NK-92 (cell line): Measurements from ENCODE around the gene GFAP.

Experiments
- DNase-seq: peaks from one replicate; lab custom pipeline; 2025; ENCODE audit not compliant: unreplicated experiment; lab: John Stamatoyannopoulos, UW

The GFAP gene

DNA sequence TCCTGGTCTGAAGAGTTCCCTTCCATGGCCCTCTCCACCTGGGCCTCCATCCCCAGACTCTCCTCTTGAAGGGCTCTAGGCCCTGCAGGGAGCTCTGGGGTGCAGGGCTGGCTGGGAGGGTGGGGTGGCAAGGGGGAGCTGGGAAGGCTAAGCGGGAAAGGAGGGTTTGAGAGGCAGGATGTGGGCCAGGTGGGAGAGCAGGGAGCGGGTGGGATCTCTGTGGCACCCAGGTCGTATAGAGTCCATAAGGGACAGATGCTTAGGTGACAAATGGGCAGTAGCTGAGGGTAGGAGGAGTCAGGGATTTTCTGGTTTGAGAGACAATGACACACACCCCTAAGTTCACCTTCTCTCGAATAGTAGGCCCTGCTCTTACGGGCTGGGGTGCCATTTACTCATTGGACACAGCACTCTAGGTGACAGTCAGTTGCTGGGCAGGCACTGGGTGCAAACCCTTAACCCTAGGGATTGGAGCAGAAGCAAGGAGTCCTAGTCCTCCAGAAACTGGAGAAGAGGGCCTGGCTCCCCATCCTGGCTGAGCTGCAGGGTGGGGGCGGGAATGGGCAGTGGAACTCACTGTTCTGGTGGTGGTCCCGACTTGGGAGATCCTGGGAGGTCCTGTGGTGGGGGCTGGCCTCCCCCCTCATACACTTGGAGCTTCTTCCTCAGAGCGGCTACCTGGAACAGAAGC lies 16.9 kb upstream of the GFAP start:
- DNase-seq = no peak

DNA sequence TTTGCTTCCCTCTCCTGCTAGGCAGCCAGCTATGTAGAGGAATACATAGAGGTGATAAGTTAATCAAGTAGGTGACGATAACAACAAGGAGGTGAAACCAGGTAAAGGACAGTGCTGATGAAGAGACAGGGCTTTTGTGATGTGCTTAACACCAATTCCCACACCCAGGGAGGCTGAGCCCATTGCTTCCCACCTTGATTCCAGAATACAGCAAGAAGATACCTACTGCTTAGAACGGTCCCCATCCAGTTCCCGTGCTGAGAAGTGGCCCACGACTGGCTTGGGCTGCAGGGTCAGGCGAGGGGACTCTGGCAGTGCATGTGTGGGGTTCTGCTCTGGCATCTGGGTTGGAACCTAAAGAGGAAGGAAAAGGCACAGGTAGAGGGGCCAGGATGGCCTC lies 16.1 kb upstream of the GFAP start:
- DNase-seq = no peak

DNA sequence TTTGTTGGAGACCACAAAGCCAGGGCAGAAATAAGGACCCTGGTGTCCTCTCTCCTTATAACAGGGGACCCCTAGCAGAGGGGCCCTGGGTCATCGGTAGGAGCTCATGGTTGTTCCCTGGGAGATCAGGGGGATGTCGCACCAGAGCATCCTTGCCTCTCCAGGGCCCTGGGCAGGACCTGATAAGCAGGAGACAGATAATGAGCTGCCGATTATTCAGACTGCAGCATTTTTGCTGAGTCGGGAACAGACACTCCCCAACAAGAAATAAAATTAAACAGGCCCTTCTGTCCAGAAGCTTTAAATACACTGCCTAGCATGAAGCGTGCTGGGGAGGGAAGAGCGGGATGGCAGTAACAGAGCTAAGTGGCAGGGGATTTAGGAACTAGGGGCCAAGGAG lies 15.4 kb upstream of the GFAP start:
- no peak for DNase-seq

DNA sequence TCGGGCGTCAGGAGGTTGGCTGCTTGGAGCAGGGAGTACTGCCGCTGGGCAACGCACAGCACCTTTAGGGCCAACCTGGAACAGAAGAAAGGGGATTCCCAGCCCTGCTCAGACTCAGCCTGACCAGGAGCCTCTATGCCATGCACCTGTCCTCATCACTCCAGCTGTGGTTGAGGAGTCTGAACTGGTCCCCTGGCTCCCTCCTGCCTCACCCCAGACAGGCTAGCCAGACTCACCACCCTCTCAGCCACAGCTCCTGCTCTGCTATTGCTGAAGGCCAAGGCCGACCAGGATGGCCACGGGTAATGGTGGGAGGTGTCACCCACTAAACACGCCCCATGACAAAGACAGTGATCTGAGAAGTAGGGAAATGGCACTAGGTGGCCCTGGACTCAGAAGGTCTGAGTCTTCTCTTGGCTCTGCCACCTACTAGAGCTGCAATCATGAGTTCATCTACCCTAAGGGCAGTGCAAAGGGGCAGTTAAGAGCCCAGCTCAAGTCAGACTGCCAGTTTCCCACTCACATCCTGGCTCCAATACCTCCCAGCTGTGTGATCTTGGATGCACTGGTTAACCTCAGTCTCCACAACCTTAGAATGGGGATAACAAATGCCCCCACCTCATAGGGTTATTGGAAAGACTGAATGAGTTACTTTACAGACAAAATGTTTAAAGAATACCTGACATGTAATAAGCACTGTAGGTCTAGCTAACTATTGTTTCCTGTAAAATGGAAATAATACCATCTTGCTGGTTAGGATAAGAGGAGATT lies 13.8 kb upstream of the GFAP start:
- DNase-seq = no peak

DNA sequence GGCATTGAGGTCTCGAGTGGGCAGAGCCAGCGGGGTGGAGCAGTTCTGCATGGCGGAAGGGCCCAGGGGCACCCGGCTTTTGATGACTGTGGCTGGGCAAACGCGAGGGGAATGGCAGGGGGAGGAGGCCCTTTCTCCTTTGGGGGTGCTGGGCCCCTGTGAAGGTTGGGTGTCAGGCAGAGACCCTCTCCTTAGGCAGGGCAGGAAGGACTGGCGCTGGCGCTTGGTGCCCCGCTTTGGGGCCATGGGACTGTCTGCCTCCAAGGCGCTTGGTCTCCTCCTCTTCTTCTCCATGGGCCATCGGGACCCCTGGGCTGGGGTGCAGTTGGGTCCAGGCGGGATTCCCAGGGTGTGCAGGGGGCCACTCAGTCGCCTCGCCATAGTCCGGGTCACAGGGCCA lies 12.8 kb upstream of the GFAP start:
- no peak for DNase-seq

DNA sequence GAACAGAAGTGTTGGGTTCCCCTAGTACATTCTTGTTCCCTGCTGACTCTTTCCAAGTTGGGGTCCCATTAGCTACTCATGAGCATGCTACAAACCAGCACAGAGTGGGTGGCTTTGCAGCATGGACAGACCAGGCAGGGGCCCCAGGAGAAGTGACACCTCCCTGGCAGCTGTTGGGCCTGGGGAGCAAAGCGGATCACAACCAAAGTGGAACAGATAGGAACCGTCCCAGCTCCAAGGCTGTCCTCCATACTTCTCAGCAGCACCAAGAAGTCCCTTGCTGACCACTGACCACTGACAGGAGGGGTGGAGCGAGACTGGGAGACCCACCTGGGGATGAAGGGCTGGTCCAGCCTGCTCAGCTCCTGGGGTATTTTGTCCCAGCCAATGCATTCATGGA lies 12.4 kb upstream of the GFAP start:
- no peak for DNase-seq

DNA sequence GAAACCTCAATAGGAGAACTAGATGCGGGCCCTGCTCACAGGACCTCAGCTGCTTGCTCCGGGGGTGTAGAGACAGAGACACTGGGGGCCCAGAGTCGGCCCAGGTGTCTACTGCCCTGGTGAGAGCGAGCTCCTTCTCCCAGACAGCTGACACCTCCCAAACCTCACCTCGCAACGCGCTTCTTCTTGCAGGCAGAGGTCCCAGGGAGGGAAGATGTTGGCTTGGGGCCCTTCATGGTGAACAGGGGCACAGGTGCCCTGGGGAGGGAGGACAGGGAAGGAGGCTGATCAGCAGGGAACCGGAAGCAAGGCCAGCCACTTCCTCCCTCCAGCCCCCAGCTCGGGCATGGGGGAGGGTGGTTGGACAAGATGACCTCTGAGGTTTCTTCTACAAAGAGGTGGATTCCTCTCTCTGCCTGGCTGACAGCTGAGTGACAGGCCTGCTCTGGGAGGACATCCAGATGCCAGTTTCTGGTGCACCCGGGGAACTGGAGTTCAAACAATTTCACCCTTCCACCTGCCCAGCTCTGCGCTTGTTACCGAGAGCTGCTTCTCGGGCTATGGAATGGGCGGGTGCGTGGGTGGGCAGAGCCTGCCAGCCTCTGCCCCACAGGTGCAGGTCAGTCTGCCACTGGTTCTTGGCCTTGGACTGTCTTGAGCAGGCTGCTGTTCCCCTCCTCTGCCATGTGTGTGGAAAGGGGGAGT lies 11.7 kb upstream of the GFAP start:
- DNase-seq = no peak

DNA sequence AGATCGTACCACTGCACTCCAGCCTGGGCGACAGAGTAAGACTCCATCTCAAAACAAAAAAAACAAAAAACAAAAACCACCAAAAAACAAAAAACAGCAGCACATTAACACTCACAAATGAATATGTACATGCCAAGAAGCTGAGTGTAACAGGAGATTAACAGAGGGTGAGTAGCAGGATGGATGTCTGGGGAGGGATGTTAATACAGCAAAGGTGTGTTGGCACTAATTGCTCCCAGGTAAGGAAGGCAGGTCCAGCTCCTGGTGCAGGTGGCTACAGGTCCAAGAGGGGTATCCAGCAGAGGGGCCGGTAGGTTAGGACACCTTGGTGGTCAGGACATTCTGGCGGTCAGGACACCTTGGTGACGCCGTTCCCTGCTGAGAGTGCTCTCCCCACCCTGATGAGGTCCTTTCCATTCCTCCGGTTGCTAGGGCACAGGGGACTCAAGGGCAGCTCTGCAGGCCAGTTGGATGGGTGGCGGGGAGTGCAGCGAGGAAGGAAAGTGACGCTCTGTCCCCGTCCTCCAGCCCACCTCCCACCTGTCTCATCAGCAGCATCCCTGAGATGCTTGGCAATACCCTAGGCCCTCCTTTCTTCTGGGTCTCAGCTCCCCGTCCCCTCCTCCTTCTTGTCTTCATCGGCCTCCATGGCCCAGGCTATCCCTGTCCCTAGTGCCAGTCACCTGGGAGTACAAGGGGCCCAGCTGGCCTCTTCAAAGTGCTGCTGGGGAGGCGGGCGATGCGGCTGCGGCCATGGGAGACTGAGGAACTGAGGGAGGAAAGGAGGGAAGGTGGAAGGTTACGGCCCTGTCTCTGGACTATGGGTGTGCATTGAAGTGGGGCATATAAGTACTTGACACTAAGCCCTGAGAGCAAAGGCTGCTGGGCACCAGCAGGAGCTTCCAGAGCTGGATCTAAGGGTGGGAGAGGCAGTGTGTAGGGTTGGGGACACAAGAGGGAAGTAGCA lies 10.7 kb upstream of the GFAP start:
- DNase-seq = no peak

DNA sequence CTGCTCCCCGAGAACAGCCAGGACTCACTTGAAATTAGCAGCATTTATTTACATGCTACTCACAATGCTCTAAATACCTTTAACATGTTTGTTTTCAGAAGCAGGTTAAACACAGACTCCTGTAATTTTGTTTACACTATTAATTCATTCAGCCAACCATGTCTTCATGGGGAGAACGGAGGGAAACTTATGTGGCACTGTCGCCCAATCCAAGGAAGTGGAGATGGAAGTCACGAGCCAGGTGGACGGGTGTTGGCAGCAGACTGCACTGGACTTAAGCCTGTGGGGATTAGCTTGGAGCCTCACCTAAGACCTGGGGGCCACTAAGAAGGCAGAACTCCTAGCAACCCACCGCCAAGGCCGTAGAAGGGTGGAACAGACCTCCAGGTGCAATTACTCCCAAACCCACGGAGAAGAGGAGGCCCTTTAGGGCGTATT lies 8.8 kb upstream of the GFAP start:
- DNase-seq = no peak

DNA sequence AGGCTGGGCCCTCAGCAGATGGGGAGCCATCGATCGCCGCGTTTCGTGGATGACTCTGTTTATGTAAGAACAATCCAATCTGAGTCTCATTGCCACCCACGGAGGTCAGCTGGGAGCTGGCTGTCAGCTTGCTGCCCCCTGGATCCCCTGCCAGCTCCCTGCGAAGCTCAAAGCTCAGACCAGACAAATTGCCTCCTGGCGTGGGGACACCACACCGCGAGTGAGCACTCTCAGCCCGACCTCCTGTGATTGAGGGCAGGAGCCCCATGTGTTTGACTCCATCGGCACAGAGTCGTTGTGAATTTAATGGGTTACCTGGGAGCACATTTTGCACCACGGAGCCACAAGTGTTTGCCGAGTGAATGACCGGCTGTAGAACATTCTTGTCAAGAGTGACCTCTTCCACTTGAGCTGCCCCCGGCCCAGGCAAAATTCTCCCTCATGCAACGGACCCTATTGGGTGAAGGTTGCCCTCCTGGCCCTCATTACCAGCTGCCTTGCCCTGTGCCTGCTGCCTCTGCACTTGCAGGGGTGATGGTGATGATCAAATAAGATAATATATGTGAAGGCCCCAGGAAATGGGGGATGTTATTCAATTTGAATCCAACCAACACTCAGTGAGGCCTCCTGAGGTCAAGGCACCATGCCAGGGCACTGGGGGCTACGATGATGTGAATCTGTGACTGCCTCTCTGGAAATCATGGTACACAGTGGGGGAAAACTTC lies 7.6 kb upstream of the GFAP start:
- DNase-seq = no peak

DNA sequence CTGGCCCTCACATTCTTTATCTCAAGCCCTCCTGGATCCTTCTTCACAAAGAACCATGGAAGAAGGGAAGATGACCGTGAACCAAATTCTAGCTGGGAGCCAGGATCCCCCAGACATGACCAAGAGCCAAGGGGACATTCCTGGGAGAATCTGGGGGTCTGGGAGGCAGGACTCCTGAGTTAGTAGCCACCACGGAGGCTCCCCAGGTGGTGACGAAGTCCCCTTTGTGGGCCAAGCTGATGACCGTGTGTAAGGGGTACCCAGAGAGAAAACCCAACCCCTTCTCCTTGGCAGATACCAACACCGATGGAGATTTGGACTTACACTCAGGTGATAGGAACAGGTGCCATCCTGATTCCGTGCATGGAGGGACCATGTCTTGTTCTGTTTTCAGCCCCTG lies 6.8 kb upstream of the GFAP start:
- no peak for DNase-seq

DNA sequence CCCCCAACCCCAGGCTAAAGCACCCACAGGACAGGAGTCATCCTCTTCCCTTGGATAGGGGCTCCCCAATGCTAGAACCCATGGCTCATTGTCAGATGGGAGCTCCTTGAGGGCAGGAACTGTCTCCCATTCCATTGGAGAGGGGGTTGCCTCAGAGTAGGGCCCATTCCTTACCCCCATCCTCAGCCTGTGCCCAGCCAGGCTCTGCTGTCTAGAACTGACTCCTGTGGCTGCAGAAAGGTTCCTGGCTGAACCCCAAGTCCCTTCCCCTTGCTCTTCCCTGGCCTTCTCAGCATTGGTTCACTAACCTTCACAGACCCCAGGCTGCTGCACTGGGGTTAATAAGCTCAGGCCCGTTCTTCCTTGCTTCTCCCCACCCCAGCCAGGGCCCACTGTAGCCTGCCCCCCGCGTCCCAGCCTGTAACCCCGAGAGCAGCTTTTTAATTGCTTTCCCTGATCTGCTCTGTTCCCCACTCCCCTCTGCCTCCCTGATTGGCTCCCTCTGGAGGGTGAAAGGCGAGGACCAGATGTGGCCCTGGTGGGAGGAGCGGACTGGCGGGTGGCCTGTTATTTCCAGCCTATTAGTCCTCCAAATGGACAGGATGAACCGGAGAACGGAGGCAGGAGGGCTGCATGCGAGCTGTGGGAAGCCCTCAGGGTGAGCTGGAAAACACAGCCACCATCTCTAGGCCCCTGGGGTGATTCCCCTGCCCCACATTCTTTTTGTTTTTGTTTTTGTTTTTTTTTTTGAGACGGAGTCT lies 6.0 kb upstream of the GFAP start:
- no peak for DNase-seq

DNA sequence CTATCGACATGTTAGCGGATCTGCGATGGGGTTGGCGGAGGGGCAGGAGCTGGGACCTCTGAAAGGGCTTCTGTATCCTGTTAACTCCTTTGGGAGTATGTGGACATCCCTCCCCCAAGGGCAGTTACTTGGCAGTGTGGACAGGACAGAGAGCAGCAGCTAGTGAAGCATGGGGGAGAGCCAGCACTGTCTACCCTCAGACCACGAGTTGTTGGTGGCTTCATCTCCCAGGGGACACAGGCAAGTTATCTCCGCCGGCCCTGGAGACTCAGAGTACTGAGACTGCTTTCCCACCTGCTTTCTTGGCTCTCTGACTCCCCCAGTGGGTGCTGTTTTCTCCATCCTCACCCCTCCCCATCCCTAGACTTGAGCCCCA lies 5.3 kb upstream of the GFAP start:
- no peak for DNase-seq

DNA sequence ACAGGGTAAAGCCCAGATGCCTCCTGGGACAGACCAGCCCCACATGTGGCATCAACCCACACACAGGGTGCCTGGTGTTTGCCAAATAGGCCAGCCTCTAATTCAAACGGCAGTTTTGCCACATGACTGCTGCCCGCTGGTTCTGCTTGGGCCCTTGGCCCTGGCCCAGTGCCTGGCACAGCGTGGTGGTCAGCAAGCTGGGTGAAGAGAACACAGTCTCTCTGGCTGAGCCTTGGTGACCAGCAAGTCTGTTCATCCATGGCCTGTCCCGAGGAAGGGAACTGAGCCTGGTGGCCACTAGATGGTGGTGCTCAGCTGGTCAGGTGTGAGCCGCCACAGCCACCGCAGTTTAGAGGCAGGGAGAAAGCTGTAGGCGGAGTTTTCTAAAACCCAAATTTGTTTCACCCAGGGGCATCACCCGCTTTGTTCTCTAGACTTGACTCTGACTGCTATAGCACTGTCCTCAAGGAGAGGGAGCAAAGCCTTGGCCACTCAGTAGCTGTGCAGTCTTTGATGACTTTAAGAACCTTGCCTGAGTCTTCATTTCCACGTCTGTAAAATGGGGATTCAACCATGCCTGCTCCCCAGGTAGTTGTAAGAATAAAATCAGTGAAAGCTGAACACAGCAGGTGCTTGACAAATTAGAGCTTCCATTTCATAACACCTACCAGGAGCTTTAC lies 4.7 kb upstream of the GFAP start:
- no peak for DNase-seq

DNA sequence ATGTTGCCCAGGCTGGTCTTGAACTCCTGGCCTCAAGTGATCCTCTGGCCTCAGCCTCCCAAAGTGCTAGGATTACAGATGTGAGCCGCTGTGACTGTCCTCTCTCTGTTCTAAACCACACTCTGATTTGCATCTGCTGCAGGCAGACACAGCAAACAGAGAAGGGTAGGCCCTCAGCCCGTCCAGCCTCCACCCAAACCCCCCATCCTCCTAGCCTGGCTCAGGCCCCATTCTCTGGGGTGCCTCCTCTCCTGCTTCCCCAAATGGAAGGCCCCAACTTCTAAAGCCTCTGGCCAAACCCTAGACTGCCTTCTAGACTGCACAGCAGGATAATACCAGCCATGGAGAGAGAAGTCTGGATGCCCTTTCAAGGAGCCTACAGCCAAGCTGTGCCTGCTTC lies 4.1 kb upstream of the GFAP start:
- DNase-seq = no peak

DNA sequence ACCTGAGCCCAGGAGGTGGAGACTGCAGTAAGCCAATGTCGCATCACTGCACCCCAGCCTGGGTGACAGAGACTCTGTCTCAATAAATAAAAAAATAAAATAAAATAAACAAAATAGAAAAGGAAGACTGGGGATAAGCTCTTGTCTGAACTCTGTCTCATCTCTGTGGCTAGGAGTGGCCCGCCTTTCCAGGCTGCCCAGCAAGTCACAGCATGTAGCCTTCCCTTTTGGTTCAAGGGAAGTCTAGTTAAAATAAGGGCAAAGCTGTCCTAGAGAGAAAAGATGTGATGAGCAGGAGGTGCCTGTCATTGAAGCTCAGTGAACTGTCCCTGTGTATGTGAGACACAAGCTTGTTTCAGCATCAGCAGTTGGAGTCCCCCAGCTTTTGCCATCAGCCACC lies 2.7 kb upstream of the GFAP start:
- DNase-seq = no peak

DNA sequence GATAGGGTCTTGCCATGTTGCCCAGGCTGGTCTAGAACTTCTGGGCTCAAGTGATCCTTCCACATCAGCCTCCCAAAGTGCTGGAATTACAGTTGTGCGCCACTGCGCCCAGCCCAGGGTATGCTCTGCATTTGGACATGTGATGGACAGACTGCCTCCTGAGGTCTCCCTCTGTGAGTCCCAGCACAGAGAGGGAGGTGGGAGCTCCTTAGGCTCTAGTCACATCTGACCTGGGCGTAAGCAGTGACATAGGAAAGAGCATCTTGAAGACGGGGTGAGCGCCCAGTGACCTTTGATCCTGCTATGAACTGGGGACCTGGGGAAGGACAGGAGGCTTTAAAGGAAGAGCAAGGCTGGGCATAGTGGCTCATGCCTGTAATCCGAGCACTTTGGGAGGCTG lies 2.2 kb upstream of the GFAP start:
- no peak for DNase-seq

DNA sequence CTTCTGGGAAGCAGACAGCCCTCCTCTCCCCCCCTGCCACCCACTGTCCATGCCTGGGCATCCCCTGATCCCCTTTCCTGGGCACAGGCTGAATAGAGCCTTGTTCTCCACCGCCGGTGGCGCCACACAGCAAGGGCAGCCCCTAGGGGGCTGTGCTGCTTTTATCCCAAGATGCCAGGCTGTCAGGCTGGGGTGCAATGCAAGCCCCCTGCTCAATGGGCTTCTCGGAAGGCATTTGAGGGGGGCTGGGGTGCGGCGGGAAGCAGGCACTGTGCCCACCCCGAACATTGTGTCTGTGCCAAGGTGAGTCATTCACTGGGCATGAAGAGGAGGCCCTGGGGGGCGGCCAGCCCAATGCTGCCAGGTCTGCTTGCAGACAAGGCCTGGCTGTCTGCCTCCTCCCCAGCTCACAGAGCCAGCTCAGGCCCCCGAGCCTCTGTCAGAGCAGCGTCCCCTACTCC lies 1.5 kb upstream of the GFAP start:
- no peak for DNase-seq
